ENCODE results near the gene MUC20. TPM values are rescaled to one million over a fixed set of nuclear protein-coding genes. Genes with fewer than 3 reads are reported as not detected.
"Not testable (repeated sequence)": the region's sequence is repeated elsewhere in the genome, so short reads cannot be mapped to it uniquely, and the experiment has no call there.

MUC20 gene
- total RNA-seq, 1 donor from 2014 or later, result 42.1 TPM

- no peak for DNase-seq (ENCODE audit: low read depth)
- no peaks in the 10 kb centered on the region for H3K36me3 ChIP-seq (ENCODE audit: control insufficient read depth, insufficient read depth, low read length)
- no peak for TF ChIP-seq CTCF (IDR thresholded peaks at IDR 0.05; ENCODE audit: insufficient read depth, low read length, poor library complexity, severe bottlenecking)
- H3K4me3 ChIP-seq (ENCODE audit: low read depth, low read length), result no peak overlapping the region
- peaks cover 2% of the 10 kb centered on the region for H3K27me3 ChIP-seq (ENCODE audit: control insufficient read depth, insufficient read depth, low read length)
Measured at GRCh38 chr3:195705081-195705991, 15.4 kb upstream of the MUC20 start.

GRCh38 chr3:195708061-195708460 is 12.7 kb upstream of the MUC20 start:
- no peak for TF ChIP-seq CTCF (IDR thresholded peaks at IDR 0.05; ENCODE audit: insufficient read depth, low read length, poor library complexity, severe bottlenecking)
- no peak for DNase-seq (ENCODE audit: low read depth)
- H3K36me3 ChIP-seq (ENCODE audit: control insufficient read depth, insufficient read depth, low read length), result no peaks in the 10 kb centered on the region

GRCh38 chr3:195708626-195709481 is 11.9 kb upstream of the MUC20 start:
- Histone ChIP-seq H3K36me3 (ENCODE audit: control insufficient read depth, insufficient read depth, low read length) (no peaks in the 10 kb centered on the region), H3K27me3 (ENCODE audit: control insufficient read depth, insufficient read depth, low read length) (peaks cover 2% of the 10 kb centered on the region), H3K4me3 (ENCODE audit: low read depth, low read length) (no peak overlapping the region)
- no peak for TF ChIP-seq CTCF (IDR thresholded peaks at IDR 0.05; ENCODE audit: insufficient read depth, low read length, poor library complexity, severe bottlenecking)
- DNase-seq (ENCODE audit: low read depth), result no peak

More at GRCh38 chr3:195708061-195708460, 12.7 kb upstream of the MUC20 start:
- Histone ChIP-seq H3K4me3 (ENCODE audit: low read depth, low read length) (no peak overlapping the region), H3K27me3 (ENCODE audit: control insufficient read depth, insufficient read depth, low read length) (peaks cover 2% of the 10 kb centered on the region)

GRCh38 chr3:195709676-195710085 is 11.1 kb upstream of the MUC20 start:
- Histone ChIP-seq H3K36me3 (ENCODE audit: control insufficient read depth, insufficient read depth, low read length) (no peaks in the 10 kb centered on the region), H3K4me3 (ENCODE audit: low read depth, low read length) (no peak overlapping the region), H3K27me3 (ENCODE audit: control insufficient read depth, insufficient read depth, low read length) (peaks cover 2% of the 10 kb centered on the region)
- DNase-seq (ENCODE audit: low read depth), result no peak
- no peak for TF ChIP-seq CTCF (IDR thresholded peaks at IDR 0.05; ENCODE audit: insufficient read depth, low read length, poor library complexity, severe bottlenecking)

- H3K4me3 ChIP-seq (ENCODE audit: low read depth, low read length); H3K36me3 ChIP-seq (ENCODE audit: control insufficient read depth, insufficient read depth, low read length); DNase-seq (ENCODE audit: low read depth); H3K27me3 ChIP-seq (ENCODE audit: control insufficient read depth, insufficient read depth, low read length): not testable (repeated sequence)
Measured at GRCh38 chr3:195710126-195710905, 10.5 kb upstream of the MUC20 start.

GRCh38 chr3:195711091-195711812 is 9.5 kb upstream of the MUC20 start:
- H3K4me3 ChIP-seq (ENCODE audit: low read depth, low read length); H3K36me3 ChIP-seq (ENCODE audit: control insufficient read depth, insufficient read depth, low read length); H3K27me3 ChIP-seq (ENCODE audit: control insufficient read depth, insufficient read depth, low read length); DNase-seq (ENCODE audit: low read depth): not testable (repeated sequence)
